ENCODE data around the gene SLC6A9.

DNA sequence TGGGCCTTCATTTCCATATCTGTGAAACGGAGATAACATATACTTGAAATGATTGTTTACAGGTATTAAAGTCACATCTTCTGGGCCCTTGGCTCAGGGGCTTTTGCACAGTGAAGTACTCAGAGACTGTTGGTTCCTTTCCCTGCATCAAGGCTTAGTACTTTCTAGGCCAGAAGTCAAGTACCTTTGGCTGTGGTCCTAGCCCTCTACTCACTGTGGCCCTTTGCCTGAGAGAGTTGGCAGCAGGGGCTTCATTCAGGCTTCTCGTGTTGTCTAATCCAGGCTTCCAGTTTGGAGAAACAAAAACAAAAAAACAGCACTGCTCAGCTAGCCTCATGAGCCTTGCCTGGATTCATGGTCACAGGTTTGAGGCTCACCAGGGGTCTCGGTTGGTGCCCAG lies 69.6 kb downstream of the SLC6A9 start:
- TF ChIP-seq CTCF (IDR thresholded peaks at IDR 0.05; ENCODE audit: insufficient read depth, low read length, poor library complexity, severe bottlenecking), result no peak
- no peak for TF ChIP-seq EZH2phosphoT487 (conservative IDR thresholded peaks at IDR 0.05; ENCODE audit: low read length)

Data from SU-DHL-6 (cell line).